HG03159 (cell line): ENCODE results near the gene WNT16.

ENCODE experiments used
- ATAC-seq: cut with Tn5 transposase; IDR thresholded peaks from one replicate; pipeline ENCODE4 v1.9.1; 2021; ENCODE audit warnings: mild to moderate bottlenecking, moderate library complexity; ENCODE audit not compliant: unreplicated experiment

The WNT16 gene

GRCh38 chr7:121342631-121343030 lies 13.8 kb downstream of the WNT16 start:
- no peak for ATAC-seq

- ATAC-seq = no peak
These were observed 14.5 kb downstream of the WNT16 start for GRCh38 chr7:121343302-121343701.

GRCh38 chr7:121344093-121344492 lies 15.3 kb downstream of the WNT16 start:
- no peak for ATAC-seq

GRCh38 chr7:121344497-121344896 lies 15.7 kb downstream of the WNT16 start:
- ATAC-seq = no peak

DNA sequence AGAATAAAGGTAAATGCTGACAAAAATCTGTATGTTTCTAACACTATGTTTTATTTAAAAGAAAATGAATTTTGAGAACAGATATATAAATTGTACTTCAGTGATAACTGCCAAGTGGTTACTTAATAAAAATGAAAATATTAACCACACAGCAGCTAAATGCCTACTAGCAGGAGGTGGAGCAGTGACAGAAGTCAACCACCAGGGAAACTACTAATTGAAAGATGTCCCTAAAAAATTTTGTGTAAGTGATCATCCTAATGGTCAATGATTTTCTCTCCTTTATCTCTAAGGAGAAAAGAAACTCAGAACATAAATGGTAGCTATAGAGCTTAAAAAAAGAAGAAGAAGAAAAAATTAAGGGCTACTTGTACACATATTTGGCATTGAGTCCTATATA lies 22.9 kb downstream of the WNT16 start:
- ATAC-seq = peak; percentile 43

- ATAC-seq = peak; percentile 55
These were observed 23.5 kb downstream of the WNT16 start for GRCh38 chr7:121352323-121352722.

- no peak for ATAC-seq
These were observed 26.8 kb downstream of the WNT16 start for GRCh38 chr7:121355574-121355973.

GRCh38 chr7:121360564-121360963 lies 31.8 kb downstream of the WNT16 start:
- no peak for ATAC-seq

GRCh38 chr7:121366852-121367431 lies 38.1 kb downstream of the WNT16 start:
- ATAC-seq = no peak

GRCh38 chr7:121369462-121369861 lies 40.7 kb downstream of the WNT16 start:
- peak; percentile 53 for ATAC-seq

- ATAC-seq = no peak
These were observed 42.6 kb downstream of the WNT16 start for GRCh38 chr7:121371367-121371766.

GRCh38 chr7:121371883-121372282 lies 43.1 kb downstream of the WNT16 start:
- no peak for ATAC-seq

- ATAC-seq = peak; percentile 91
These were observed 43.7 kb downstream of the WNT16 start for GRCh38 chr7:121372376-121373010.

DNA sequence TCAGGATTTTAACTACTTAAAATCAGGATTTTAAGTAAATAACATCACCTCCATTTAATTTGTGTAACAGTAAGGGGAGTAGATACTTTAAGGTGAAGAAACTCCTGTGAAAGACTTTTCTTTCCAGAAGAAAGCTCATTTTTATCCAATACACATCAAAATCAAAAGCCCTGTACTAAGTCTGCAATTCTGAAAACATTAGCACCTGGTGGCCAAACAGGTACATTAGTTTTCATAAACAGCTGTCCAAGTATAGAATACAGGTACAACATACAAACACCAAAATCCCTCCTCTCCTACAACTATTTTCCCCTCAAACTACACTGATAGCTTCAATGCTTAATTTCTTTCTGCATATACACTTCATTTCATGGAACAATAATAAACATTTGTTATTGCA lies 44.4 kb downstream of the WNT16 start:
- no peak for ATAC-seq

DNA sequence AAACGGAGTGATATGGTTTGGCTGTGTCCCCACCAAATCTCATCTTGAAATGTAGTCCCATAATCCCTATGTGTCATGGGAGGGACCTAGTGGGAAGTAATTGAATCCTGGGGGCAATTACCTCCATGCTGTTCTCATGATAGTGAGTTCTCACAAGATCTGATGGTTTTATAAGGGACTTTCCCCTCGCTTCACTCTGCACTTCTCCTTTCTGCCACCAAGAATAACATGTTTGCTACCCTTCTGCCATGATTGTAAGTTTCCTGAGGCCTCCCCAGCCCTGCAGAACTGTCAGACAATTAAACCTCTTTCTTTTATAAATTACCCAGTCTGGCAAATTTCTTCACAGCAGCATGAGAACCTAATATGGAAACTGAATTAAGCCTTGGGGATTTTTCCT lies 48.2 kb downstream of the WNT16 start:
- ATAC-seq = no peak

DNA sequence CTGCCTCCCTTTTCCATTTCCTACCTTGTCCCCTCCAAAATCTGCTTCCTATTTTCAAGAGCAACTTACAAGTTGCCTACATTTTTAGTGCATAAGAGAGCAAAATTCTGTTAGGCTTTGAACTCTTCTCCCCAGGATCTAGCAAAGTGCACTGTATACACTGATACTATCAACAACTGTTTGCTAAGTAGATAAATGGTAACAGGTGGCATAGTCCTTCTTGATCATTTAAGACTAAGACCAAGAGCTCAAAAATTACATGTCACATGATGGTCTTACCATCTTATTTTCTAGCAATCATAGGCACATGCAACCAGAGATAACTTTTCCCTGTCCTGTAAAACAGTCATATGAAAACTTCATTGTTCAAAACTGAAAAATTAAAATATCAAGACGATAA lies 51.1 kb downstream of the WNT16 start:
- ATAC-seq = no peak

- ATAC-seq = no peak
These were observed 53.7 kb downstream of the WNT16 start for GRCh38 chr7:121382473-121382872.

- no peak for ATAC-seq
These were observed 54.6 kb downstream of the WNT16 start for GRCh38 chr7:121383235-121383910.

DNA sequence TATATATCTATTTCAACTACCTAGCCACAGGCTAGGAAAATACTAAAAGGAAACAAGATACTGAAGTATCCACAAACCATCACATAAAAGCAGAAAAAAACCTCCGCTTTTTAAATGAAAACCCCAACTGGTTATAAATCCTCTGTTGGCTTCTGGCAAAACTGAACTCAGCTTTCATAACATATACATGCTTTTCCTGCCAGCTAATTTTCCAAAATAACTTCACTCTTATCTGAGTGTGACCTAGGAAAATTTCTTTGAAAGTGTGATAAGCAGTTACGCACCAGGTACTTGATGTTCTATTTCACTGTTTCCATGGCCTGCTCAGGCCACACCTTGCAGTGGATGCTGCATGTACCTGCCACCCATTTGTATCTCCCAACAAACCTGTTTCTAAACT lies 55.5 kb downstream of the WNT16 start:
- ATAC-seq = no peak

- no peak for ATAC-seq
These were observed 56.4 kb downstream of the WNT16 start for GRCh38 chr7:121385056-121385799.

DNA sequence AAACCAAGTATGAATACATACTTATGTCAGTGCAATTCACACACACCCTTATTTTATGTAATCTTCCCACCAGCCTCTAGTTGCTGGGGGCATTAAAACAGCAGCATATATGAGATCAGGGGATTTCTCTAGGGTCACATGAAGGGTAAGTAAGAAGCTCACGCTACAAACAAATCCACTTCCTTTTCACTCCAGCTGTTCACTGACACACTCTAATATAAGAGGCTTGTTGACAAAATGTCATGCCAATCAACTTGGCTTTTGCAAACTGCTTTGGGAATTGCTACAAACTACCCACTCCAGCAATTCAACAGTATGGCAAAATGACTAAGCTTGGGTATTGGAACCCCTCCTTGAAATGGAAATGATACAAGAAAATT lies 57.0 kb downstream of the WNT16 start:
- ATAC-seq = peak; percentile 94

DNA sequence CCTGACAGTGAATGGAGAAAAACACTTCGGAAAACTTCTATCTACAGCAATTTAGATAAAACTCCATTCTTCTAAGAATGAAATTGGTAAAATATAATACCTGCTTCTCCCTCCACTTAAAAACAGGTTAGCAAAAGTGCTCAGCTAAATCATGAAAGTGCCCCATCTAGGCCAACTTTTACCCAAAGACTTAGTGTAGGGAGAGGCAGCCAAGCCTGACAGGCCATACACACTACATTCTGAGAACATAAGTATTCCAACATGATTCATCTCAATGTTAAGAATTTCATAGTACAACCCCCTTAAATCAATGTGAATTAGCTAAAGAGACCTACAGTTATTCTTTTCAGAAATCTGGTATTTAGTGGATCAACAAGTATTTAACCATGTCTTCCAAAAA lies 60.1 kb downstream of the WNT16 start:
- ATAC-seq = no peak
